IPS-NIHi11 (cell line): ENCODE measurements around the gene RNU6-8.
A peak's percentile ranks its signal among the peaks of the same experiment; 100 is the strongest.

ENCODE experiments used
- DNase-seq: peaks from one replicate; pipeline ENCODE4 v3.0.0; 2012; ENCODE audit warnings: mixed read lengths, low spot score

Gene RNU6-8

DNA sequence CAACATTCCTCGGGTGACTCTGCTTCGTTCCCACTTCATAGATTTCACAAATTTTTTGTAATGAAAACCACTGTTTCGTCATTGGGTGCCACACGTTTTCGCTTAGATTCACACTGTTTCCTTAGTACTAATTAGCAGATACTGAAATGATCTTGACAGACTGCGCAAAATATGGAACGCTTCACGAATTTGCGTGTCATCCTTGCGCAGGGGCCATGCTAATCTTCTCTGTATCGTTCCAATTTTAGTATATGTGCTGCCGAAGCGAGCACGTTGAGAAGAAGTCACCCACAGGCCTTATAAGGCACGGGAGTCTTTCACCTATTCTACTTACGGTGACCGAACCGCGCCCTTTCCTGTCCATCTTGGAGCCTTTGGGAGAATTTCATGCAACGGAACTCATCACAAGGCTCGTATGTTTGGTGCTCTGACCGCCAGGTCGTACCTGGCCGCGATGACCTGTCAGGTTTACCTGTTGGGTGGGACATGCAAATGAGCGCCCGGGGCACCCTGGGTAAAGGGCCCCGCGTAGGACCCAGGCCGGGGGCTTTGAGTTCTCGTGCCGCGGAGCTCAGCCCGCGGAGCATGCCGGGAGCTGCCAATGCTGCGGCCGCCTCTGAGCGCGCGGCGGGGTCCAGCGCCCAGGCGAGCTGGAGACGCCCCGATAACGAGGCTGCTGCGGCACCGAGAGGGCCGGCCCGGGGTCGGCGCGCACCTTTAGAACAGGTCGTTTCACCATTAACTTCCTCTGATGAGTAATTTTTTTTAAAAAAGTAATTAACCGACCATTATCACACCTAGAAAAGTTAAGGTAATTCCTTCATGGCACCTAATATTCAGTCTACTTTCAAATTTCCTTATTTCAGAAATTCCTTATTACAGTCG, at the start of gene RNU6-8:
RNU6-8 (minus strand) TSS at position 272 of the 885 bp plus-strand sequence.
- peak; percentile 89 for DNase-seq

- peak; percentile 70 for DNase-seq
Measured at GRCh38 chr14:32252030-32252670, 49.1 kb upstream of the RNU6-8 start.

- DNase-seq: no peak
Measured at GRCh38 chr14:32251530-32251929, 48.5 kb upstream of the RNU6-8 start.

- DNase-seq: no peak
Measured at GRCh38 chr14:32250681-32251080, 47.6 kb upstream of the RNU6-8 start.

DNA sequence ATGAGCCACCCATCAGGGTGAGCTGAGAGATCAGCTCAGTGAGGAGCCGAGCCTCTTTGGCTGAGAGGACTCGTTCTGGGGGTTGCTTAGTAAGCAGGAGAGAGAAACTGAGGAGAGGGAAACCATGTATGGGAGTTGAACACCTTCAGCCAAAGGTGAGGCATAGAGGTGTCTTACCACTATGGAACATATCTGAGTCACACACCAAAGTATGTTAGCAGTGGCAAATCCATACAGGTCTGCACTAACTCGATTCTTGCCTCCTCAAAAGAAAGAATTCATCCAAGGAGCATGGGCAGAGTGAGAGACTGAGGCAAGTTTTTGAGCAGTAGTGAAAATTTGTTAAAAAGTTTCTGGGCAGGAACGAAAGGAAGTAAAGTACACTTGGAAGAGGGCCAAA, 46.7 kb upstream of the RNU6-8 start:
- no peak for DNase-seq

GRCh38 chr14:32249371-32249770, 46.3 kb upstream of the RNU6-8 start:
- no peak for DNase-seq

- no peak for DNase-seq
Measured at GRCh38 chr14:32246751-32247150, 43.7 kb upstream of the RNU6-8 start.

- no peak for DNase-seq
Measured at GRCh38 chr14:32244404-32244803, 41.3 kb upstream of the RNU6-8 start.

DNA sequence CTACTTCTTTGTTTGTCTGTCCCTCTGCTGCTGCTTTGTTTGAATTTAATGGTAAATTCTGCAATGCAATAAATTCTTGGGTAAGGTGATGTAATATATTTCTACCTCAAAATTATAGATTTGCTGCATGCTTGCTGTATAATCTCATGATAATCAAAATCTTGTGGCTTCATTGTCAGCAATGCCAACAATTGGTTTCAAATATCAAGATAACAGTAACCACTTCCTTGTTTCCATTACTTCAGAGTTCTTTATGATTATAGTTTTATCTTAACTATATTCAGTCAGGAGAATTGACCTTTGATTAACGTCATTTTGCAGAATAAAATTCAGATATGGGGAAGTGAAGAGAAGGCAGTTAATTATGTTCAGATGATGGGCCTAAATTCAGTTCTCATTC, 30.2 kb upstream of the RNU6-8 start:
- DNase-seq: no peak

DNA sequence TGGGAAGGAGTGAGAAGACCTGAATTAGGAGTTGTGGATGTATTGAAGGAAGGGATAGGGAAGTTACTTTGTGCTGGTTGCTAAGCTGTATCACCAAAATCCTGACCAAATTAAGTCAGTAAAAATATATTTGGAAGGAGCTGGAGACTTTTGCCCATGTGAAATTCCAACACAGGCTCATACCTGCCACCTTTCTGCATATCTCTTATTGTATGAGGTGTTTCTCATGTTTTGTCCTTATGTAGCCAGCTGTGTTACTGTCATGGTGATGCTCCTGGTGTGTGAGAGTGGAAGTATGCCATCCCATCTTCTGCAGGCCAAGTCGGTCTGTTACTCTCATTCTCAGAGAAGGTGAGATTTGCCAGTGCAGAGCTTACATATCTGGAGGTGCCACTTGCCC, 29.4 kb upstream of the RNU6-8 start:
- DNase-seq: no peak

DNA sequence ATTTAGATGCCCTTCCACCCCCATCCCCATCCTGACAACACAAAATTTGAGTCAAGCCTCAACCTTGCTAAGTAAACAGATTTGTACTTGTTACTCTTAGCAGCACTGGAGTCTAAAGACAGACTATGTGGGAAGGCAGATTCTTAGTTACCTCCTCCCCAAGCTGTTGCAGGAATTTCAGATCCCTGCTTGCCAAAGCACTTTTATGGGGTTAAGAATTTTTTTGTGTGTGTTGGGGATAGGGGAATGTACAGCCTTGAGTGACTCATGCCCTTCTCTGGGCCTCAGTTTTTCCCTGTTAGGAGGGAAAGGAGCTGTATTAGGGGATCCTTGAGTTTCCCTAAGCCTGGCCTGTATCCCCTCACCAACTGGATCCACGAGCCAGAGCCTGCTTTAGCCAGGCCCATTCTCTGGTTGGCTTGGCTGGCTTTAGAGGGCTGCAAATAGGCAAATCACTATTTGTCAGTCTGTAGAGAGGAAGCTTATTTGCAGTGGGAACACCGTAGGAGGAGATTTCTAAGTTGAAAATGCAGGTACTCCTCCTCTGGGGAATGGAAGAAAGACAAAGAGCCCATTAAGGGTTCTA, 27.7 kb upstream of the RNU6-8 start:
- no peak for DNase-seq

DNA sequence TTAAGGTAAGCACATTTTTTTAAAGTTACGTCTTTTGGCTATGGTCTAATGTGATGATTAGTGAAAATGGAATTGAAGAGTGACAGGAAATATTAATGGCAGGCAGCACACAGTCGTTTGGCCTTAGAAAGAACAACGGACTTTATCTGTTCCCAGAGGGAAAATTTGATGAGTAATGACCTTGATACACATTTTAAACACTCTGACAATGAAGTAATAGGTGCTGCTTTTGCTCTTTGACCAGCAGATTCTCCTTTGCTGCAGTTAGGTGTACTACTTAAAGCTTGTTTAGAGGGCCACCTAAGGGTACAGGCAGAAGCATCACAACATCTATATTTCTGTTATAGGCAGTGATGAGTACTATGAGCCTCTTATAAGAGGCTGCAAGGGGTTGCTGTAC, 27.1 kb upstream of the RNU6-8 start:
- DNase-seq: no peak

GRCh38 chr14:32226056-32226455, 23.0 kb upstream of the RNU6-8 start:
- no peak for DNase-seq

GRCh38 chr14:32225378-32225920, 22.4 kb upstream of the RNU6-8 start:
- no peak for DNase-seq

- peak; percentile 19 for DNase-seq
Measured at GRCh38 chr14:32224737-32225377, 21.8 kb upstream of the RNU6-8 start.

GRCh38 chr14:32217301-32217700, 14.2 kb upstream of the RNU6-8 start:
- DNase-seq: no peak

DNA sequence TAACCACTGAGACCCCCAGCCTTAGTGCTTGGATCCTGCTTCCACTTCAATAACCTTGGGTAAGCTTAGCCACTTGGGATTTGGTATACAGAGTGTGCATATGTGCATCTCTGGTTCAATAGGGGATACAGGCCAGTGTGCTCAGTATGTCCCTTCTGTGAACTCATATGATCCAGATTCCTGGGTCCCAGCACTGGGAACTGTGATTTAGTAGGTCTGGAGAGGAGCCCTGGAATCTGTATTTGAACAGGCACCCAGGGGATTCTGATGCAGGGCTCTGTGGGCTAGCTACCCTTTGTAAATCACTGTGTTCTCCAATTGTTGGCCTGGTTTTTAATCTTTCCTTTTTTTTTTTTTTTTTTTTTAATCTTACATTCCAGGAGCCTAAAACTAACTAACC, 9.8 kb upstream of the RNU6-8 start:
- DNase-seq: no peak

GRCh38 chr14:32211068-32211404, 8.0 kb upstream of the RNU6-8 start:
- DNase-seq: no peak

DNA sequence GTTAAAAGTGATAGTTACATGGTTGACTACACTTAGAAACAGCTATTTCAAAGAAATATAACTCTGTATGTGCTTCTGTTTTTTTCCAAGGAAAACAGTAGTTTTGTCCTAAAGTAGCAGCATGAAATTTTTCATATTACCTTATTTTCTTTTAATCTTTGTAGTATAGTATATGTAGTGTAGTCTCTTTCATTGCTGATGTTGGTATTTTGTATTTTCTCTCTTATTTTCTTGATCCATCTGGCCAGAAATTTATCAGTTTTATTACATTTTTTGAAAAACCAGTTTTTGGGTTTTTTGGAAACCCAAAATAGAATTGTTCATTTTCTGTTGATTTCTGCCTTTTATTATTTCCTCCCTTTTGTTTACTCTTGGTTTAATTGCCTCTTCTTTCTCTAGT, 6.4 kb upstream of the RNU6-8 start:
- DNase-seq: no peak

GRCh38 chr14:32208490-32208889, 5.4 kb upstream of the RNU6-8 start:
- DNase-seq: no peak

DNA sequence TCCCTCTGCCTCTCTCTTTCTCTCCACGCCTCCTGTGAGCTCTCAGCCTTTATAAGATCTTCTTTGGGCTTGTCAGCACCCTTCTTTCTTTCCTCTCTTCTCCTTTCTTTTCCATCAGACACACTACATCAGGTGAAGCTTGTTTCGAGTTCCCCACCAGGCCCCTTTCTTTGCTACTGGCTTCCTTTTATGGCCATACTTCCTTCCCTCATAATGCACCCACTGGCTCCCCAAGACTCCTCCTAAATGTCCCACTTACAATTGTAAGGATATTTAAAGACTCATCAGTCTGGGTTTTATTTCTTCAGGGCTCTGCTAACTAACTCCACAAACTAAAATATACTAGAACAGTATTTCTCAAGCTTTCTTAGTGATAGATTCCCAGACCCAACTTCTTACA, 3.5 kb upstream of the RNU6-8 start:
- no peak for DNase-seq

DNA sequence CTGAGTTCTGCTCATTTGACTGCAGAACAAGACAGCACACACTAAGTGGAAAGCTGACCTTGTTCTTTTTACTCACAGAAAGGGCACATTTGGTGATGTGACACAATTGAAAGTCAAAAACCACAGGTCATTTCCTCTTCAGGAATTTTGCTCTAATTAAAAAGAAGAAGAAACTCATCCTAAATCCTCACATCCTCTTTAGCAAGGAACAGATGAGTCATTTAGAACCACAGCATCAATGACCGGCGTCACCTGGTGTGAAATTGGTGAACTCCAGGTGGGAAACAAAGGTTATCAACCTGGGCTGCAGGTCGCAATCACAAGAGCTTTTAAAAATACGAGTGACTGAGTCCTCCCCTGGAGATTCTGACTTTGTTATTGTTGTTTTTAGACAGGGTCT, 2.9 kb upstream of the RNU6-8 start:
- DNase-seq: no peak

- DNase-seq: no peak
Measured at GRCh38 chr14:32205554-32205953, 2.5 kb upstream of the RNU6-8 start.
